H1 (cell line): ENCODE data around the gene NLRP3.
"Not testable (repeated sequence)": the region's sequence is repeated elsewhere in the genome, so short reads cannot be mapped to it uniquely, and the experiment has no call there.

Experiments used
- ATF3 ChIP-seq: IDR thresholded peaks from 2 replicates; pipeline ENCODE4 v1.6.1; 2011; ENCODE audit warnings: low read depth, mild to moderate bottlenecking, low read length; ENCODE audit not compliant: insufficient read depth
- EZH2 ChIP-seq: fragments of 200-600 bp; sonication (generic); IDR thresholded peaks from 2 replicates; pipeline ENCODE4 v1.7.1; 2012; ENCODE audit warnings: low read depth, mild to moderate bottlenecking, moderate library complexity, low read length, inconsistent platforms; ENCODE audit not compliant: severe bottlenecking
- PHF8 ChIP-seq: fragments of 200-600 bp; sonication (generic); conservative IDR thresholded peaks from 2 replicates; pipeline ENCODE4 v1.7.1; 2012; ENCODE audit warnings: low read depth, mild to moderate bottlenecking, inconsistent platforms, low read length, moderate library complexity
- POLR2AphosphoS5 ChIP-seq: IDR thresholded peaks from 2 replicates; pipeline ENCODE4 v1.6.1; 2011; ENCODE audit warnings: low read depth, low read length
- USF2 ChIP-seq: IDR thresholded peaks from 2 replicates; pipeline ENCODE4 v1.6.1; 2011; ENCODE audit warnings: low read length, improper control_type of control experiment
- TF ChIP-seq, protein P1 (sequence below), 3 experiments: IDR thresholded peaks; 1 replicate in 2 of 3; 2 replicates in 1 of 3; pipeline versions ENCODE4 v1.5.1 to v1.6.1; 2011; ENCODE audit warnings: low read length in 3 of 3, mild to moderate bottlenecking in 3 of 3, inconsistent platforms in 2 of 3, low read depth in 1 of 3, moderate library complexity in 1 of 3; ENCODE audit not compliant: insufficient read depth in 1 of 3; ENCODE audit errors: control extremely low read depth in 1 of 3

- TF ChIP-seq, protein P1, sequence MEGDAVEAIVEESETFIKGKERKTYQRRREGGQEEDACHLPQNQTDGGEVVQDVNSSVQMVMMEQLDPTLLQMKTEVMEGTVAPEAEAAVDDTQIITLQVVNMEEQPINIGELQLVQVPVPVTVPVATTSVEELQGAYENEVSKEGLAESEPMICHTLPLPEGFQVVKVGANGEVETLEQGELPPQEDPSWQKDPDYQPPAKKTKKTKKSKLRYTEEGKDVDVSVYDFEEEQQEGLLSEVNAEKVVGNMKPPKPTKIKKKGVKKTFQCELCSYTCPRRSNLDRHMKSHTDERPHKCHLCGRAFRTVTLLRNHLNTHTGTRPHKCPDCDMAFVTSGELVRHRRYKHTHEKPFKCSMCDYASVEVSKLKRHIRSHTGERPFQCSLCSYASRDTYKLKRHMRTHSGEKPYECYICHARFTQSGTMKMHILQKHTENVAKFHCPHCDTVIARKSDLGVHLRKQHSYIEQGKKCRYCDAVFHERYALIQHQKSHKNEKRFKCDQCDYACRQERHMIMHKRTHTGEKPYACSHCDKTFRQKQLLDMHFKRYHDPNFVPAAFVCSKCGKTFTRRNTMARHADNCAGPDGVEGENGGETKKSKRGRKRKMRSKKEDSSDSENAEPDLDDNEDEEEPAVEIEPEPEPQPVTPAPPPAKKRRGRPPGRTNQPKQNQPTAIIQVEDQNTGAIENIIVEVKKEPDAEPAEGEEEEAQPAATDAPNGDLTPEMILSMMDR (IDR thresholded peaks at IDR 0.05; ENCODE audit: control extremely low read depth in 1 of 3, insufficient read depth in 1 of 3, low read depth in 1 of 3, low read length in 3 of 3) = not testable (repeated sequence)
- not testable (repeated sequence) for TF ChIP-seq EZH2, PHF8, ATF3, USF2, POLR2AphosphoS5
Measured at GRCh38 chr1:247395075-247395474, 20.9 kb upstream of the NLRP3 start.
